HUDEP-2 (cell line): Measurements from ENCODE around the gene SMIM44.
A peak's percentile ranks its signal among the peaks of the same experiment; 100 is the strongest.

Source experiments
- DNase-seq, 76 experiments: peaks; one replicate each; lab custom pipeline; 2025; ENCODE audit not compliant: unreplicated experiment in 76 of 76; lab: John Stamatoyannopoulos, UW

SMIM44 gene

GRCh38 chr19:3501780-3502179 lies 18.5 kb upstream of the SMIM44 start:
- no peak for DNase-seq

GRCh38 chr19:3500429-3501101 lies 17.3 kb upstream of the SMIM44 start, which contains the start of gene DOHH:
Gene DOHH (minus strand): TSS chr19:3500674. CDS start chr19:3496814, 3,860 bp downstream.
- peak; percentile 81 to 99 (median 97) for DNase-seq

- no peak for DNase-seq
Measured at GRCh38 chr19:3499738-3500428, 16.6 kb upstream of the SMIM44 start.

- no peak for DNase-seq
Measured at GRCh38 chr19:3497757-3498520, 14.7 kb upstream of the SMIM44 start.

- no peak for DNase-seq
Measured at GRCh38 chr19:3496392-3497273, 13.4 kb upstream of the SMIM44 start.

GRCh38 chr19:3494559-3494958 lies 11.3 kb upstream of the SMIM44 start:
- no peak for DNase-seq

- DNase-seq: peak in 14 of 76 experiments; percentile 10 to 35 (median 23)
Measured at GRCh38 chr19:3494051-3494450, 10.8 kb upstream of the SMIM44 start.

- DNase-seq: no peak
Measured at GRCh38 chr19:3493651-3494050, 10.4 kb upstream of the SMIM44 start.

- no peak for DNase-seq
Measured at GRCh38 chr19:3492919-3493318, 9.7 kb upstream of the SMIM44 start.

- DNase-seq: no peak
Measured at GRCh38 chr19:3492131-3492839, 9.0 kb upstream of the SMIM44 start.

- DNase-seq: no peak
Measured at GRCh38 chr19:3491396-3492119, 8.3 kb upstream of the SMIM44 start.

GRCh38 chr19:3482507-3483225 lies 575 bp downstream of the SMIM44 start:
- no peak for DNase-seq

- no peak for DNase-seq
Measured at GRCh38 chr19:3481241-3482090, 1.8 kb downstream of the SMIM44 start.

- peak in 39 of 76 experiments; percentile 12 to 75 (median 41) for DNase-seq
Measured at GRCh38 chr19:3480383-3481091, 2.7 kb downstream of the SMIM44 start, which contains the start of gene SMIM24. Gene SMIM24 (minus strand): TSS chr19:3480525. CDS start chr19:3480463, 62 bp downstream.

- DNase-seq: peak in 41 of 76 experiments; percentile 11 to 70 (median 38)
Measured at GRCh38 chr19:3479834-3480215, 3.4 kb downstream of the SMIM44 start.

- DNase-seq: peak in 52 of 76 experiments; percentile 10 to 72 (median 41)
Measured at GRCh38 chr19:3479177-3479833, 3.9 kb downstream of the SMIM44 start.
